Type B pancreatic cell (in vitro differentiated cells): ENCODE results near the gene SLC2A4RG. TPM values are rescaled to one million over a fixed set of nuclear protein-coding genes. Genes with fewer than 3 reads are reported as not detected.

Source experiments
- DNase-seq: peaks from one replicate; pipeline ENCODE4 v3.0.0; 2021; ENCODE audit warnings: mixed read lengths; ENCODE audit not compliant: unreplicated experiment; ENCODE audit errors: extremely low spot score
- H3K27ac Mint-ChIP-seq: 2 replicates; pipeline ENCODE4 v1.8.0; 2021; ENCODE audit warnings: mild to moderate bottlenecking, mixed read lengths
- H3K27me3 Mint-ChIP-seq: 2 replicates; pipeline ENCODE4 v1.8.0; 2021; ENCODE audit warnings: mixed read lengths
- H3K36me3 Mint-ChIP-seq: 2 replicates; pipeline ENCODE4 v1.8.0; 2021; ENCODE audit warnings: mixed read lengths
- H3K4me1 Mint-ChIP-seq: one replicate; pipeline ENCODE4 v1.8.0; 2021; ENCODE audit warnings: mixed read lengths; ENCODE audit not compliant: unreplicated experiment
- H3K4me3 Mint-ChIP-seq: 2 replicates; pipeline ENCODE4 v1.8.0; 2021; ENCODE audit warnings: mild to moderate bottlenecking, mixed read lengths
- H3K9me3 Mint-ChIP-seq: 2 replicates; pipeline ENCODE4 v1.8.0; 2021; ENCODE audit warnings: mixed read lengths
- CTCF ChIP-seq: fragments of 200-600 bp; sonication (generic); conservative IDR thresholded peaks from 2 replicates; pipeline ENCODE4 v1.5.0; 2021; ENCODE audit warnings: antibody characterized with exemption, mild to moderate bottlenecking
- total RNA-seq: library from RNA; stranded (reverse); gene quantifications from 2 replicates; pipeline ENCODE4 v1.2.1, GENCODE V29; 2021; ENCODE audit warnings: low replicate concordance

The SLC2A4RG gene
- total RNA-seq, 1 donor from 2014 or later: 75.6 TPM

DNA sequence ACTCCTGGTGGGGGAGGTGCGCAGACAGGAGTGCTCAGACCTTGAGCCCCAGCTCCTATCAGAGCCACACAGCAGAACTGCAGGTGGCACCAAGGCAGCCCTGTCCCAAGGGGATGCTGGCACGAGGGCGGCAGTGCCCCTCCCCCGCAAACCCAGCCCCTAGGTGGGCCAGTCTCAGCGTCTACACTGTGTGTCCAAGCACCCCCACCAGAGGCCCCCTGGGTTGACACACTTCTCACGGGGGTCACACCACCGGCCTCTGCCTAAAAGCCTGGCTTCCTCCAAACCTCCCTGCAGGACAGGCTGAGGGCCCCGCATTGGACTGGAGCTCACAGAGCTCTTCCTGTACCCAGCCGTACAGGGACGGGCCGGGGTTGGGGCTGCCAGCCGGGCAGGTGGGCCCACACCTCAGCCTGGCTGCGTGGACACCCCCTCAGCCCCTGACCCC is 8.1 kb downstream of the SLC2A4RG start:
- Mint-ChIP-seq H3K4me3 (no peak overlapping the region), H3K27ac (no peak overlapping the region), H3K36me3 (no peaks in the 10 kb centered on the region), H3K9me3 (no peaks in the 10 kb centered on the region), H3K27me3 (no peaks in the 10 kb centered on the region), H3K4me1 (peaks cover 3% of the 10 kb centered on the region)
- TF ChIP-seq CTCF: no peak
- DNase-seq: no peak

DNA sequence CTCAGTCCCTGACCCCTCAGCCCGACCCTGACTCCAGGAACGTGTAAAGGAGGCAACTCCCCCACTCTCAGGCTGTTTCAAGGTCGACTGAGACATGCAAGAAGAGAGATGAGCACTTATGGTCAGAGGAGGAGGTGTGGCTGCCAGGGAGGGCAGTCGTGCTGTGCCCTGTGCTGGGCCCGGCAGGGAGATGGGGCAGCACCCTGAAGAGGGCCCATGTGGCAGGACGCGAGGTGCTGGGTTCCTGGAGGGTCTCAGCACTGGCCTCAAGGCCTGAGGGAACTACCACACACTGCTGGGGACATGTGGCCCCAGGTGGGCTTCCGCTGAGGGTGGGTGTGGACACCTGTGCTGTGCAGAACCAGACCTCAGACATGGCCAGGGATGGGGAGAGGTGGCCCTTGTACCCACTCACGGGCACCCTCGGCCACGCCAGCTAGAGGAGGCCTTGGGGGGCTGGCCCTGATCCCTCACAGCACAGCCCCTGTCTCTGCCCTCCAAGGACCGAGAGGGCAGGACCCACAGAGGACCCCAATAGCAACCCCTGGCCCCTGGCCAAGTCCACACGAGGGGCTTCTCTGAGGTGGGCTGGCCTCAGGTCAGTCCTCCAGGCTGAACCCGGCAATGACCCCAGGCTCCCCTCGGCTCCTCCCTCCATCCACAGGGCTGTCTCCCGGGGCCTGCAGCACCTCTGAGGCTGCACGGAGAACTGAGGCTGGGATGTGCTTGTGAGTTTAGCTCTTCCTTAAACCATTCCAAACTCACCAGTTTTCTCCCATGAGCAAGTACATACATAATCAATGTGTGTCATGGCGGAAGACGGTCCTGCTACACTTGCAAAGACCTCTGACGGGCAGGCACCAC is 8.7 kb downstream of the SLC2A4RG start:
- Mint-ChIP-seq H3K36me3 (no peaks in the 10 kb centered on the region), H3K27me3 (no peaks in the 10 kb centered on the region), H3K4me1 (peaks cover 3% of the 10 kb centered on the region), H3K9me3 (no peaks in the 10 kb centered on the region), H3K27ac (no peak overlapping the region), H3K4me3 (no peak overlapping the region)
- DNase-seq: no peak
- TF ChIP-seq CTCF: no peak

DNA sequence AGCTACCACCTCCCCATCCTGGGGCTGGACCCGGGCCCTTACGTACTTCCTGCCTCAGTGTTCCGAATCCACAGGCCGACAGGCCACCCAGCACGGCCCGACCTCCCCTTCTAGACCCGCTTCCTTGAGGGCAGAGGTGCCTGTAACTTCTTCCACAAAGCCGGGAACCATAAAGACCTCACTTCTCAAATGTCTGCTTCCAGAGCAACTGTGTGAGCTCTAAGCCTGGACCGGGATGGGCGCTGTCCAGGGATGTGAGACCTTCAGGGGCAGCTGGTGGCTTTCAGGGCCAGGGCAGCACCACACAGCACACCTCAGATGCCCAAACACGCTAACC is 9.3 kb downstream of the SLC2A4RG start:
- Mint-ChIP-seq H3K27me3 (no peaks in the 10 kb centered on the region), H3K27ac (no peak overlapping the region), H3K36me3 (no peaks in the 10 kb centered on the region), H3K4me3 (no peak overlapping the region), H3K9me3 (no peaks in the 10 kb centered on the region), H3K4me1 (peaks cover 3% of the 10 kb centered on the region)
- TF ChIP-seq CTCF: no peak
- no peak for DNase-seq

DNA sequence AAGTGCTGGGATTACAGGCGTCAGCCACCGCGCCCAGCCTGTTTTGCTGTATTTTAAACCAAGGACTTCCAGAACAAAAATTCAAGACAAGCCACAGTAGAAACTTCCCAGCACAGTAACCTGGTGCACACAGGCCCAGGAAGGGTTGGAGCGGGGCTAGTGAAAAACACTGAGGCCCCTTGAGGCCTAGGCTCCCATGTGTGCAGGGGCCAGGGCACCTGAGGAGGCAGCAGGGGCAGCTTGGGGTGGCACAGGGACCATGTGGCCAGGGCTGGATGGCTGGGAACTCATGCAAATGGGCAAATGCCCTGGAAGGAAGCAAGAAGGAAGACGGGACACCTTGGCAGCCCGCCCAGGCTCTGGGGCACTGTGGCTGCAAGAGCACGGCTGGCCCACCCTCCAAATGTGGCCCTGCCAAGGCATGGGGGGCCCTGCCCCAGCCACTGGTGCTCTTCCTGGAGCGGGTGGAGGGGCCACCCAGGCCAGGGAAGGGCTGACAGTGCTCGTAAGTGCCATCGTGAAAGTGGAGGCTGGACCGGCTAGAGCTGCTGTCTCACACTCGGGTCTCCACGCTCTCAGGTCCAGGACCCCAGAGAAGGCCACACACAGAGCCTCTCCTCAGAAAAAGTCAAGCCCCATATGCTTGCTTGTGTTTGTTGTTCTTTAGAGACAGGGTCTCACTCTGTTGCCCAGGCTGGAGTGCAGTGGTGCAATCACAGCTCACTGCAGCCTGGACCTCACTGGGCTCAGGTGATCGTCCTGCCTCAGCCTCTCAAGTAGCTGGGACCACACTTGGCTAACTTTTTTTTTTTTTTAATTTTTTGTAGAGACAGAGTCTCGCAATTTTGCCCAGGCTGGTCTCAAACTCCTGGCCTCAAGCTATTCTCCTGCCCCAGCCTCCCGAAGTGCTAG is 10.3 kb downstream of the SLC2A4RG start:
- Mint-ChIP-seq H3K4me1 (peaks cover 3% of the 10 kb centered on the region), H3K9me3 (no peaks in the 10 kb centered on the region), H3K4me3 (no peak overlapping the region), H3K27me3 (no peaks in the 10 kb centered on the region), H3K36me3 (no peaks in the 10 kb centered on the region), H3K27ac (no peak overlapping the region)
- no peak for TF ChIP-seq CTCF
- no peak for DNase-seq

- TF ChIP-seq CTCF: no peak
- no peak overlapping the region for H3K4me3 Mint-ChIP-seq
- H3K4me1 Mint-ChIP-seq: no peaks in the 10 kb centered on the region
- H3K27me3 Mint-ChIP-seq: no peaks in the 10 kb centered on the region
- no peaks in the 10 kb centered on the region for H3K9me3 Mint-ChIP-seq
- DNase-seq: no peak
- H3K36me3 Mint-ChIP-seq: no peaks in the 10 kb centered on the region
- H3K27ac Mint-ChIP-seq: no peak overlapping the region
Measured at GRCh38 chr20:63750807-63751470, 11.4 kb downstream of the SLC2A4RG start.
